ENCODE measurements around the gene TEKTIP1.

DNA sequence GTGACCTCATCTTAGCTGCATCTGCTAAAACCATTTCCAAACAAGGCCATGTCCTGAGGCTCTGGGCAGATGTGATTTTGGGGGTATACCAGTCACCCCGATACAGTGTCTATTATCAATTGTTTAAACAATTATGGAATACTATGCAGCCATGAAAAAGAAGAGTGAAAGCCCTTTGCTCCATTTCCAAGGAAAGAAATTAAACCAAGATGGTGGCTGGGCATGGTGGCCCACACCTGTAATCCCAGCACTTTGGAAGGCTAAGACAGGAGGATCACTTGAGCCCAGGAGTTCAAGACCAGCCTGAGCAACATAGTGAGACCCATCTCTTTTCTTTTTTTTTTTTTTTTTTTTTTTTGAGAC, 763 bp downstream of the TEKTIP1 start:
- TF ChIP-seq SKIL (IDR thresholded peaks at IDR 0.05; ENCODE audit: low read depth, poor library complexity, severe bottlenecking) (no peak), POLR2AphosphoS5 (IDR thresholded peaks at IDR 0.05; ENCODE audit: low read length) (no peak), SMC3 (IDR thresholded peaks at IDR 0.05; ENCODE audit: borderline replicate concordance, low read length) (no peak), CTCF (IDR thresholded peaks at IDR 0.05 in 2 of 3, conservative IDR thresholded peaks at IDR 0.05 in 1 of 3; ENCODE audit: control insufficient read depth in 2 of 3, extremely low read depth in 1 of 3, insufficient read depth in 1 of 3, low read depth in 3 of 3, low read length in 3 of 3) (no peak), YBX1 (IDR thresholded peaks at IDR 0.05) (no peak), ATF2 (IDR thresholded peaks at IDR 0.05; ENCODE audit: low read length) (no peak), TAF1 (IDR thresholded peaks at IDR 0.05; ENCODE audit: borderline replicate concordance, low read depth, low read length) (no peak), RCOR1 (conservative IDR thresholded peaks at IDR 0.05; ENCODE audit: low read depth, low read length) (no peak), BACH1 (IDR thresholded peaks at IDR 0.05; ENCODE audit: borderline replicate concordance) (no peak), NR2C1 (IDR thresholded peaks at IDR 0.05) (no peak), EZH2 (IDR thresholded peaks at IDR 0.05; ENCODE audit: borderline replicate concordance, control insufficient read depth, low read depth, low read length) (no peak)
- TF ChIP-seq, protein P1, sequence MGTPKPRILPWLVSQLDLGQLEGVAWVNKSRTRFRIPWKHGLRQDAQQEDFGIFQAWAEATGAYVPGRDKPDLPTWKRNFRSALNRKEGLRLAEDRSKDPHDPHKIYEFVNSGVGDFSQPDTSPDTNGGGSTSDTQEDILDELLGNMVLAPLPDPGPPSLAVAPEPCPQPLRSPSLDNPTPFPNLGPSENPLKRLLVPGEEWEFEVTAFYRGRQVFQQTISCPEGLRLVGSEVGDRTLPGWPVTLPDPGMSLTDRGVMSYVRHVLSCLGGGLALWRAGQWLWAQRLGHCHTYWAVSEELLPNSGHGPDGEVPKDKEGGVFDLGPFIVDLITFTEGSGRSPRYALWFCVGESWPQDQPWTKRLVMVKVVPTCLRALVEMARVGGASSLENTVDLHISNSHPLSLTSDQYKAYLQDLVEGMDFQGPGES (IDR thresholded peaks at IDR 0.05) = no peak
